HEK293 (cell line): Measurements from ENCODE around the gene TNFRSF4.

Experiments
- CTCF ChIA-PET: fragments of 350-600 bp; formaldehyde crosslinking; extraction: SDS; loops from one replicate; lab custom pipeline; 2021; ENCODE audit warnings: antibody characterized with exemption; lab: Yijun Ruan, JAX
- POLR2A ChIA-PET: fragments of 300-600 bp; formaldehyde crosslinking; extraction: SDS; loops from one replicate; lab custom pipeline; 2020; ENCODE audit warnings: antibody characterized with exemption, inconsistent platforms; lab: Yijun Ruan, JAX
- H3K27ac ChIP-seq: fragments of 200-500 bp; sonication (Bioruptor generic); 2 replicates; pipeline ENCODE4 v1.5.1; 2014; ENCODE audit warnings: low read depth, low read length, control low read depth, inconsistent platforms; ENCODE audit errors: extremely low read depth
- H3K36me3 ChIP-seq, 2 experiments: fragments of 200-500 bp in 1 of 2; sonication (Bioruptor generic) in 1 of 2; 1 replicate in 1 of 2; 2 replicates in 1 of 2; pipeline ENCODE4 v1.5.1; 2014 to 2017; ENCODE audit warnings: inconsistent platforms in 2 of 2, low read length in 2 of 2; ENCODE audit not compliant: control insufficient read depth in 2 of 2, insufficient read depth in 1 of 2
- H3K4me1 ChIP-seq: fragments of 200-500 bp; sonication (Bioruptor generic); 2 replicates; pipeline ENCODE4 v1.5.1; 2014; ENCODE audit warnings: mild to moderate bottlenecking, low read length, inconsistent platforms; ENCODE audit not compliant: control insufficient read depth, insufficient read depth
- H3K4me3 ChIP-seq: 2 replicates; pipeline ENCODE4 v1.5.1; 2011; ENCODE audit warnings: low read depth, mild to moderate bottlenecking, control low read depth, low read length, moderate library complexity
- H3K9me3 ChIP-seq: fragments of 200-500 bp; sonication (Bioruptor generic); 2 replicates; pipeline ENCODE4 v1.5.1; 2014; ENCODE audit warnings: low read depth, low read length, inconsistent platforms; ENCODE audit not compliant: control insufficient read depth, insufficient read depth
- GLIS2 ChIP-seq: fragments of 450-650 bp; formaldehyde crosslinking; IDR thresholded peaks from 2 replicates; pipeline ENCODE4 v1.5.1; 2016; ENCODE audit warnings: missing biosample characterization, missing genetic modification characterization
- SCRT1 ChIP-seq: fragments of 450-650 bp; formaldehyde crosslinking; IDR thresholded peaks from 2 replicates; pipeline ENCODE4 v1.5.1; 2016; ENCODE audit warnings: missing biosample characterization, missing genetic modification characterization, borderline replicate concordance
- SP7 ChIP-seq: fragments of 450-650 bp; formaldehyde crosslinking; IDR thresholded peaks from 2 replicates; pipeline ENCODE4 v1.5.1; 2016; ENCODE audit warnings: missing biosample characterization, missing genetic modification characterization
- ZBTB1 ChIP-seq: fragments of 450-650 bp; formaldehyde crosslinking; IDR thresholded peaks from 2 replicates; pipeline ENCODE4 v1.5.1; 2016; ENCODE audit warnings: missing biosample characterization, missing genetic modification characterization
- ZFP69B ChIP-seq: fragments of 450-650 bp; formaldehyde crosslinking; IDR thresholded peaks from 2 replicates; pipeline ENCODE4 v1.5.1; 2016; ENCODE audit warnings: missing biosample characterization, missing genetic modification characterization
- ZNF140 ChIP-seq: fragments of 450-650 bp; formaldehyde crosslinking; IDR thresholded peaks from 2 replicates; pipeline ENCODE4 v1.5.1; 2016; ENCODE audit warnings: missing biosample characterization, missing genetic modification characterization
- ZNF175 ChIP-seq: fragments of 450-650 bp; formaldehyde crosslinking; IDR thresholded peaks from 2 replicates; pipeline ENCODE4 v1.5.1; 2016; ENCODE audit warnings: missing biosample characterization, missing genetic modification characterization
- ZNF221 ChIP-seq: fragments of 450-650 bp; formaldehyde crosslinking; IDR thresholded peaks from 2 replicates; pipeline ENCODE4 v1.5.1; 2017; ENCODE audit warnings: missing biosample characterization, missing genetic modification characterization, borderline replicate concordance
- ZNF274 ChIP-seq, 2 experiments: fragments of 200-500 bp in 1 of 2; fragments of 450-650 bp in 1 of 2; sonication (Bioruptor generic) in 1 of 2; formaldehyde crosslinking in 1 of 2; IDR thresholded peaks; 2 replicates each; pipeline versions ENCODE4 v1.5.1 to v1.6.1; 2014 to 2016; ENCODE audit warnings: borderline replicate concordance in 1 of 2, inconsistent platforms in 1 of 2, low read length in 1 of 2, missing biosample characterization in 1 of 2, missing genetic modification characterization in 1 of 2
- ZNF302 ChIP-seq: fragments of 450-650 bp; formaldehyde crosslinking; IDR thresholded peaks from 2 replicates; pipeline ENCODE4 v1.5.1; 2016; ENCODE audit warnings: missing biosample characterization, missing genetic modification characterization, low read depth
- ZNF521 ChIP-seq: fragments of 450-650 bp; formaldehyde crosslinking; IDR thresholded peaks from 2 replicates; pipeline ENCODE4 v1.5.1; 2017; ENCODE audit warnings: missing biosample characterization, mild to moderate bottlenecking, missing genetic modification characterization
- ZNF623 ChIP-seq: fragments of 450-650 bp; formaldehyde crosslinking; IDR thresholded peaks from 2 replicates; pipeline ENCODE4 v1.5.1; 2016; ENCODE audit warnings: missing biosample characterization, missing genetic modification characterization
- ZNF624 ChIP-seq: fragments of 450-650 bp; formaldehyde crosslinking; IDR thresholded peaks from 2 replicates; pipeline ENCODE4 v1.5.1; 2017; ENCODE audit warnings: missing biosample characterization, missing genetic modification characterization
- TF ChIP-seq, protein P1 (sequence below): fragments of 450-650 bp; formaldehyde crosslinking; IDR thresholded peaks from 2 replicates; pipeline ENCODE4 v1.5.1; 2016; ENCODE audit warnings: missing biosample characterization, missing genetic modification characterization
- TF ChIP-seq, protein P2 (sequence below): fragments of 450-650 bp; formaldehyde crosslinking; IDR thresholded peaks from 2 replicates; pipeline ENCODE4 v1.5.1; 2016; ENCODE audit warnings: missing biosample characterization, missing genetic modification characterization
- TF ChIP-seq, protein P3 (sequence below): fragments of 450-650 bp; formaldehyde crosslinking; IDR thresholded peaks from 2 replicates; pipeline ENCODE4 v1.5.1; 2016; ENCODE audit warnings: missing biosample characterization, missing genetic modification characterization
- TF ChIP-seq, protein P4 (sequence below): fragments of 450-650 bp; formaldehyde crosslinking; IDR thresholded peaks from 2 replicates; pipeline ENCODE4 v1.5.1; 2016; ENCODE audit warnings: missing biosample characterization, missing genetic modification characterization
- TF ChIP-seq, protein P5 (sequence below): fragments of 450-650 bp; formaldehyde crosslinking; conservative IDR thresholded peaks from 2 replicates; pipeline ENCODE4 v1.5.1; 2016; ENCODE audit warnings: low read depth, missing biosample characterization, missing genetic modification characterization
- TF ChIP-seq, protein P6 (sequence below): sonication (generic); formaldehyde crosslinking; IDR thresholded peaks from 2 replicates; pipeline ENCODE4 v1.8.1; 2022; ENCODE audit warnings: mild to moderate bottlenecking, moderate library complexity, missing genetic modification reagents

TNFRSF4 gene

DNA sequence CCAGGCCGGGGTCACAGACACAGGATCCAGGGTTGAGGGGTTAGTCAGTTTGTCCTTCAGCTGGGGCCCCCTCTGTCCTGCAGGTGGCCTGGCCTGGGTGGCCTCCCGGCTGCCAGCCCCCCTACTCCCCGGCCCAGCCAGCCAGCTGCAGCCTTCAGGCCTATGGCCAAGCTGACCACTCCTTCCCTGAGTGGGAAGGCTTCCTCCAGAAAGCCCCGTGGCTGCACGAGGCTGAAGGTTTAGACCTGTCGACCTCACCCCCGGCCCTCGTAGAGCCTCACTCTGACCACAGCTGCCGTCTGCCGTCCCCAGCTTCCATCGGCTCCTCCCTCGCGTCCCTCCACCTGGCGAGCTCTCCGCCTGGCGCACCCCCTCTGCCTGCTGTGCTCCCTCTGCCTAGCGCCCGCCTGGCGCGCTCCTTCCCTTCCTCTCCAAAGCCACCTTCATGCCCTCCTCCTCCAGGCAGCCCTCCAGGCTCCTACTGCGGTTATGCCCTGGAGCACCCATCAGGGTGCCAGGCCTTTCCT, 30.7 kb downstream of the TNFRSF4 start:
- Histone ChIP-seq H3K27ac (no peak overlapping the region), H3K4me3 (no peak overlapping the region), H3K4me1 (no peaks in the 10 kb centered on the region), H3K9me3 (no peaks in the 10 kb centered on the region)
- CTCF ChIA-PET = no interaction called here
- POLR2A ChIA-PET = no interaction called here
- TF ChIP-seq ZNF624 (tag by site-specific recombination) (no peak), ZFP69B (no peak), ZNF221 (tag by site-specific recombination) (no peak), ZNF175 (tag by site-specific recombination) (no peak), ZNF274 (IDR thresholded peaks at IDR 0.05; ENCODE audit: low read length) (no peak), ZNF274 (tag by site-specific recombination; IDR thresholded peaks at IDR 0.05; ENCODE audit: borderline replicate concordance) (no peak), ZNF623 (tag by site-specific recombination) (no peak), ZNF140 (no peak), ZNF302 (tag by site-specific recombination) (no peak), ZBTB1 (tag by site-specific recombination) (no peak), GLIS2 (tag by site-specific recombination) (no peak), SCRT1 (no peak), ZNF521 (tag by site-specific recombination) (no peak), SP7 (no peak)
- TF ChIP-seq, protein P1, sequence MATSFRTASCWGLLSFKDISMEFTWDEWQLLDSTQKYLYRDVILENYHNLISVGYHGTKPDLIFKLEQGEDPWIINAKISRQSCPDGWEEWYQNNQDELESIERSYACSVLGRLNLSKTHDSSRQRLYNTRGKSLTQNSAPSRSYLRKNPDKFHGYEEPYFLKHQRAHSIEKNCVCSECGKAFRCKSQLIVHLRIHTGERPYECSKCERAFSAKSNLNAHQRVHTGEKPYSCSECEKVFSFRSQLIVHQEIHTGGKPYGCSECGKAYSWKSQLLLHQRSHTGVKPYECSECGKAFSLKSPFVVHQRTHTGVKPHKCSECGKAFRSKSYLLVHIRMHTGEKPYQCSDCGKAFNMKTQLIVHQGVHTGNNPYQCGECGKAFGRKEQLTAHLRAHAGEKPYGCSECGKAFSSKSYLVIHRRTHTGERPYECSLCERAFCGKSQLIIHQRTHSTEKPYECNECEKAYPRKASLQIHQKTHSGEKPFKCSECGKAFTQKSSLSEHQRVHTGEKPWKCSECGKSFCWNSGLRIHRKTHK = no peak
- TF ChIP-seq, protein P2, sequence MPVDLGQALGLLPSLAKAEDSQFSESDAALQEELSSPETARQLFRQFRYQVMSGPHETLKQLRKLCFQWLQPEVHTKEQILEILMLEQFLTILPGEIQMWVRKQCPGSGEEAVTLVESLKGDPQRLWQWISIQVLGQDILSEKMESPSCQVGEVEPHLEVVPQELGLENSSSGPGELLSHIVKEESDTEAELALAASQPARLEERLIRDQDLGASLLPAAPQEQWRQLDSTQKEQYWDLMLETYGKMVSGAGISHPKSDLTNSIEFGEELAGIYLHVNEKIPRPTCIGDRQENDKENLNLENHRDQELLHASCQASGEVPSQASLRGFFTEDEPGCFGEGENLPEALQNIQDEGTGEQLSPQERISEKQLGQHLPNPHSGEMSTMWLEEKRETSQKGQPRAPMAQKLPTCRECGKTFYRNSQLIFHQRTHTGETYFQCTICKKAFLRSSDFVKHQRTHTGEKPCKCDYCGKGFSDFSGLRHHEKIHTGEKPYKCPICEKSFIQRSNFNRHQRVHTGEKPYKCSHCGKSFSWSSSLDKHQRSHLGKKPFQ = no peak
- TF ChIP-seq, protein P3, sequence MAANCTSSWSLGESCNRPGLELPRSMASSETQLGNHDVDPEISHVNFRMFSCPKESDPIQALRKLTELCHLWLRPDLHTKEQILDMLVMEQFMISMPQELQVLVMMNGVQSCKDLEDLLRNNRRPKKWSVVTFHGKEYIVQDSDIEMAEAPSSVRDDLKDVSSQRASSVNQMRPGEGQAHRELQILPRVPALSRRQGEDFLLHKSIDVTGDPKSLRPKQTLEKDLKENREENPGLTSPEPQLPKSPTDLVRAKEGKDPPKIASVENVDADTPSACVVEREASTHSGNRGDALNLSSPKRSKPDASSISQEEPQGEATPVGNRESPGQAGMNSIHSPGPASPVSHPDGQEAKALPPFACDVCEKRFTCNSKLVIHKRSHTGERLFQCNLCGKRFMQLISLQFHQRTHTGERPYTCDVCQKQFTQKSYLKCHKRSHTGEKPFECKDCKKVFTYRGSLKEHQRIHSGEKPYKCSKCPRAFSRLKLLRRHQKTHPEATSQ (tag by site-specific recombination) = no peak
- TF ChIP-seq, protein P4, sequence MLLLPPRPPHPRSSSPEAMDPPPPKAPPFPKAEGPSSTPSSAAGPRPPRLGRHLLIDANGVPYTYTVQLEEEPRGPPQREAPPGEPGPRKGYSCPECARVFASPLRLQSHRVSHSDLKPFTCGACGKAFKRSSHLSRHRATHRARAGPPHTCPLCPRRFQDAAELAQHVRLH = no peak
- TF ChIP-seq, protein P5, sequence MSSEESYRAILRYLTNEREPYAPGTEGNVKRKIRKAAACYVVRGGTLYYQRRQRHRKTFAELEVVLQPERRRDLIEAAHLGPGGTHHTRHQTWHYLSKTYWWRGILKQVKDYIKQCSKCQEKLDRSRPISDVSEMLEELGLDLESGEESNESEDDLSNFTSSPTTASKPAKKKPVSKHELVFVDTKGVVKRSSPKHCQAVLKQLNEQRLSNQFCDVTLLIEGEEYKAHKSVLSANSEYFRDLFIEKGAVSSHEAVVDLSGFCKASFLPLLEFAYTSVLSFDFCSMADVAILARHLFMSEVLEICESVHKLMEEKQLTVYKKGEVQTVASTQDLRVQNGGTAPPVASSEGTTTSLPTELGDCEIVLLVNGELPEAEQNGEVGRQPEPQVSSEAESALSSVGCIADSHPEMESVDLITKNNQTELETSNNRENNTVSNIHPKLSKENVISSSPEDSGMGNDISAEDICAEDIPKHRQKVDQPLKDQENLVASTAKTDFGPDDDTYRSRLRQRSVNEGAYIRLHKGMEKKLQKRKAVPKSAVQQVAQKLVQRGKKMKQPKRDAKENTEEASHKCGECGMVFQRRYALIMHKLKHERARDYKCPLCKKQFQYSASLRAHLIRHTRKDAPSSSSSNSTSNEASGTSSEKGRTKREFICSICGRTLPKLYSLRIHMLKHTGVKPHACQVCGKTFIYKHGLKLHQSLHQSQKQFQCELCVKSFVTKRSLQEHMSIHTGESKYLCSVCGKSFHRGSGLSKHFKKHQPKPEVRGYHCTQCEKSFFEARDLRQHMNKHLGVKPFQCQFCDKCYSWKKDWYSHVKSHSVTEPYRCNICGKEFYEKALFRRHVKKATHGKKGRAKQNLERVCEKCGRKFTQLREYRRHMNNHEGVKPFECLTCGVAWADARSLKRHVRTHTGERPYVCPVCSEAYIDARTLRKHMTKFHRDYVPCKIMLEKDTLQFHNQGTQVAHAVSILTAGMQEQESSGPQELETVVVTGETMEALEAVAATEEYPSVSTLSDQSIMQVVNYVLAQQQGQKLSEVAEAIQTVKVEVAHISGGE (tag by site-specific recombination) = no peak
- TF ChIP-seq, protein P6, sequence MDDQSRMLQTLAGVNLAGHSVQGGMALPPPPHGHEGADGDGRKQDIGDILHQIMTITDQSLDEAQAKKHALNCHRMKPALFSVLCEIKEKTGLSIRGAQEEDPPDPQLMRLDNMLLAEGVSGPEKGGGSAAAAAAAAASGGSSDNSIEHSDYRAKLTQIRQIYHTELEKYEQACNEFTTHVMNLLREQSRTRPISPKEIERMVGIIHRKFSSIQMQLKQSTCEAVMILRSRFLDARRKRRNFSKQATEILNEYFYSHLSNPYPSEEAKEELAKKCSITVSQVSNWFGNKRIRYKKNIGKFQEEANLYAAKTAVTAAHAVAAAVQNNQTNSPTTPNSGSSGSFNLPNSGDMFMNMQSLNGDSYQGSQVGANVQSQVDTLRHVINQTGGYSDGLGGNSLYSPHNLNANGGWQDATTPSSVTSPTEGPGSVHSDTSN (CRISPR knock-in tag) = no peak
- TF ChIP-seq, all 188 proteins: peak for 0
- no peaks in the 10 kb centered on the region for H3K36me3 ChIP-seq
